Measurements from ENCODE around the gene WDR31.

DNA sequence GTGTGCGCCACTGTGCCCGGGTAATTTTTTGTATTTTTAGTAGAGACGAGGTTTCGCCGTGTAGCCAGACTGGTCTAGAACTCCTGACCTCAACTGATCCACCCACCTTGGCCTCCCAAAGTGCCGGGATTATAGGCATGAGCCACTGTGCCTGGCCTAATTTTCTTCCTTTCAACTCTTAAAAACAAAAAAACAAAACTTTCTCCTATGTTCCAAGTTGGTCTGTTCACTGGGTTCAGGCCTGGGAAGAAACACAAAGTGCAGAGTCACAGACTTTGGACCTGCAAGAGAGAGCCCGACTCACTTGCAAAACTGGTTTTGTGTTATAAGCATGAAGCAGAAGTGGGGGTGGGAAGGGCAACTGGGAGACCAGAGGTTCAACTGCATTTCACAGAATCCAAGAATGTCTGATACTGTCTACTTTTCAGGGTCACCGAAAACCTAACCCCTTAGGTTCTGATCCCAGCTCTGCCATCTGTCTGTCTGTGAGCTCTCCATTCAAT is 41.9 kb upstream of the WDR31 start:
- TF ChIP-seq CTCF (IDR thresholded peaks at IDR 0.05) (no peak), ZFX (IDR thresholded peaks at IDR 0.05; ENCODE audit: borderline replicate concordance) (no peak)

All from 22Rv1 (cell line).